Measurements from ENCODE around the gene MYF5. TPM values are rescaled to one million over a fixed set of nuclear protein-coding genes. Genes with fewer than 3 reads are reported as not detected.

MYF5 gene
- total RNA-seq, 2 donors from 2014 or later = not detected

- Histone ChIP-seq H3K27me3 (no peaks in the 10 kb centered on the region), H3K9ac (ENCODE audit: low read depth in 2 of 2, low read length in 2 of 2) (no peak overlapping the region), H3K36me3 (no peaks in the 10 kb centered on the region), H3K9me3 (no peaks in the 10 kb centered on the region), H3K27ac (no peak overlapping the region), H3K4me1 (no peaks in the 10 kb centered on the region), H3K4me3 (no peak overlapping the region)
- intact Hi-C loops (cut with DNase I) = no loop called here
- no peak for TF ChIP-seq CTCF (IDR thresholded peaks at IDR 0.05)
- no peak for DNase-seq
Observed at GRCh38 chr12:80679346-80680131, 37.2 kb upstream of the MYF5 start.

GRCh38 chr12:80681287-80681686 is 35.4 kb upstream of the MYF5 start:
- TF ChIP-seq CTCF (IDR thresholded peaks at IDR 0.05) = no peak
- H3K27ac ChIP-seq = no peak overlapping the region
- no peaks in the 10 kb centered on the region for H3K9me3 ChIP-seq
- no peak overlapping the region for H3K4me3 ChIP-seq
- no peaks in the 10 kb centered on the region for H3K27me3 ChIP-seq
- intact Hi-C loops (cut with DNase I) = no loop called here
- DNase-seq = no peak
- H3K9ac ChIP-seq (ENCODE audit: low read depth in 2 of 2, low read length in 2 of 2) = no peak overlapping the region
- H3K36me3 ChIP-seq = no peaks in the 10 kb centered on the region
- no peaks in the 10 kb centered on the region for H3K4me1 ChIP-seq

GRCh38 chr12:80681786-80682185 is 34.9 kb upstream of the MYF5 start:
- no peak overlapping the region for H3K9ac ChIP-seq (ENCODE audit: low read depth in 2 of 2, low read length in 2 of 2)
- H3K4me3 ChIP-seq = no peak overlapping the region
- no peaks in the 10 kb centered on the region for H3K27me3 ChIP-seq
- intact Hi-C loops (cut with DNase I) = no loop called here
- no peak overlapping the region for H3K27ac ChIP-seq
- no peaks in the 10 kb centered on the region for H3K9me3 ChIP-seq
- H3K4me1 ChIP-seq = no peaks in the 10 kb centered on the region
- TF ChIP-seq CTCF (IDR thresholded peaks at IDR 0.05) = no peak
- no peaks in the 10 kb centered on the region for H3K36me3 ChIP-seq
- no peak for DNase-seq

GRCh38 chr12:80684077-80684495 is 32.6 kb upstream of the MYF5 start:
- Histone ChIP-seq H3K36me3 (no peaks in the 10 kb centered on the region), H3K4me1 (no peaks in the 10 kb centered on the region), H3K4me3 (no peak overlapping the region), H3K9ac (ENCODE audit: low read depth in 2 of 2, low read length in 2 of 2) (no peak overlapping the region), H3K9me3 (no peaks in the 10 kb centered on the region), H3K27me3 (no peaks in the 10 kb centered on the region), H3K27ac (no peak overlapping the region)
- DNase-seq = no peak
- intact Hi-C loops (cut with DNase I) = no loop called here
- no peak for TF ChIP-seq CTCF (IDR thresholded peaks at IDR 0.05)

- no peaks in the 10 kb centered on the region for H3K27me3 ChIP-seq
- H3K4me3 ChIP-seq = no peak overlapping the region
- no peaks in the 10 kb centered on the region for H3K9me3 ChIP-seq
- no peaks in the 10 kb centered on the region for H3K4me1 ChIP-seq
- no peak for DNase-seq
- no peak overlapping the region for H3K9ac ChIP-seq (ENCODE audit: low read depth in 2 of 2, low read length in 2 of 2)
- TF ChIP-seq CTCF (IDR thresholded peaks at IDR 0.05) = no peak
- no peaks in the 10 kb centered on the region for H3K36me3 ChIP-seq
- intact Hi-C loops (cut with DNase I) = no loop called here
- no peak overlapping the region for H3K27ac ChIP-seq
Observed at GRCh38 chr12:80690090-80690489, 26.6 kb upstream of the MYF5 start.
